Left ventricle myocardium inferior (tissue), 1 donor: ENCODE results near the gene STK32C. TPM values are rescaled to one million over a fixed set of nuclear protein-coding genes. Genes with fewer than 3 reads are reported as not detected.
A peak's percentile ranks its signal among the peaks of the same experiment; 100 is the strongest.
"Not testable (repeated sequence)": the region's sequence is repeated elsewhere in the genome, so short reads cannot be mapped to it uniquely, and the experiment has no call there.

ENCODE experiments used
- DNase-seq: peaks from one replicate; pipeline ENCODE4 v3.0.0-alpha.2; 2020
- H3K27ac ChIP-seq: fragments of 200-600 bp; replicated peaks from 2 replicates; pipeline ENCODE4 v1.8.0; 2021
- H3K27me3 ChIP-seq: fragments of 200-600 bp; 2 replicates; pipeline ENCODE4 v1.8.0; 2021; ENCODE audit warnings: low read depth
- H3K36me3 ChIP-seq: fragments of 200-600 bp; 2 replicates; pipeline ENCODE4 v1.8.0; 2021
- H3K4me1 ChIP-seq: fragments of 200-600 bp; 2 replicates; pipeline ENCODE4 v1.8.0; 2021
- H3K4me3 ChIP-seq: fragments of 200-600 bp; 2 replicates; pipeline ENCODE4 v1.8.0; 2021; ENCODE audit warnings: mild to moderate bottlenecking, moderate library complexity
- H3K9me3 ChIP-seq: fragments of 200-600 bp; replicated peaks from 2 replicates; pipeline ENCODE4 v1.8.0; 2021
- intact Hi-C: fragments of 100-400 bp; cut with micrococcal nuclease; formaldehyde crosslinking; loops from one replicate; pipeline ENCODE4 v1.11.0; 2022
- total RNA-seq: library from RNA; stranded (reverse); fragmentation: NEBNext Ultra II Directional; extraction: Animal tissue kit (Norgen Biotek cat#: 25700); gene quantifications from one replicate; pipeline ENCODE4 v1.2.1, GENCODE V29; 2021
- TF ChIP-seq, protein P1 (sequence below): fragments of 200-600 bp; IDR thresholded peaks from 2 replicates; pipeline ENCODE4 v1.8.0; 2021; ENCODE audit warnings: antibody characterized with exemption, mild to moderate bottlenecking, borderline replicate concordance
- donor health status: DM: no; HTN: yes; CAD: no; lungs with severe emphysema.

STK32C gene
- total RNA-seq, 1 donor from 2014 or later, result 4.4 TPM

DNA sequence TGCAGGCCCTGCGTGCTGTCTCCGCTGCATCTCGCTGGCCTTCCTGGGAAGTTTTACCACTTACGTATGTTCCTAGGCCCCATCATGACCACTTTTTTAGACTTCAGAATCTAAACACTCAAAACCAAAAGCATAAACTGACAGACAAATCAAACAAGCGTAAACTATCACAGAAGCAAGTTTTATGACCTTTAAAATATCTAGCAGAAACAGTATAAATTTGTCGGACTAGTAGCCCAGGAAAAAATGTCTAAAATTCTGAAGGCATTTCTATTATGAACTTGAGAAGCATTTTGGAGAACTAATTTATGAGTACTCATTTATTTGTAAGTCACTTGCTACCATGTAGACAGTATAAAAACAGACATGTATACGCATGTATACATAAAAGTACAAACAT is 34.8 kb upstream of the STK32C start:
- DNase-seq, result no peak
- H3K4me3 ChIP-seq, result no peak overlapping the region
- no peaks in the 10 kb centered on the region for H3K9me3 ChIP-seq
- H3K36me3 ChIP-seq, result peaks cover 15% of the 10 kb centered on the region
- intact Hi-C loops, result no loop called here
- peaks cover under 1% of the 10 kb centered on the region for H3K4me1 ChIP-seq
- H3K27ac ChIP-seq, result no peak overlapping the region
- no peaks in the 10 kb centered on the region for H3K27me3 ChIP-seq
- TF ChIP-seq, protein P1, sequence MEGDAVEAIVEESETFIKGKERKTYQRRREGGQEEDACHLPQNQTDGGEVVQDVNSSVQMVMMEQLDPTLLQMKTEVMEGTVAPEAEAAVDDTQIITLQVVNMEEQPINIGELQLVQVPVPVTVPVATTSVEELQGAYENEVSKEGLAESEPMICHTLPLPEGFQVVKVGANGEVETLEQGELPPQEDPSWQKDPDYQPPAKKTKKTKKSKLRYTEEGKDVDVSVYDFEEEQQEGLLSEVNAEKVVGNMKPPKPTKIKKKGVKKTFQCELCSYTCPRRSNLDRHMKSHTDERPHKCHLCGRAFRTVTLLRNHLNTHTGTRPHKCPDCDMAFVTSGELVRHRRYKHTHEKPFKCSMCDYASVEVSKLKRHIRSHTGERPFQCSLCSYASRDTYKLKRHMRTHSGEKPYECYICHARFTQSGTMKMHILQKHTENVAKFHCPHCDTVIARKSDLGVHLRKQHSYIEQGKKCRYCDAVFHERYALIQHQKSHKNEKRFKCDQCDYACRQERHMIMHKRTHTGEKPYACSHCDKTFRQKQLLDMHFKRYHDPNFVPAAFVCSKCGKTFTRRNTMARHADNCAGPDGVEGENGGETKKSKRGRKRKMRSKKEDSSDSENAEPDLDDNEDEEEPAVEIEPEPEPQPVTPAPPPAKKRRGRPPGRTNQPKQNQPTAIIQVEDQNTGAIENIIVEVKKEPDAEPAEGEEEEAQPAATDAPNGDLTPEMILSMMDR, result no peak

DNA sequence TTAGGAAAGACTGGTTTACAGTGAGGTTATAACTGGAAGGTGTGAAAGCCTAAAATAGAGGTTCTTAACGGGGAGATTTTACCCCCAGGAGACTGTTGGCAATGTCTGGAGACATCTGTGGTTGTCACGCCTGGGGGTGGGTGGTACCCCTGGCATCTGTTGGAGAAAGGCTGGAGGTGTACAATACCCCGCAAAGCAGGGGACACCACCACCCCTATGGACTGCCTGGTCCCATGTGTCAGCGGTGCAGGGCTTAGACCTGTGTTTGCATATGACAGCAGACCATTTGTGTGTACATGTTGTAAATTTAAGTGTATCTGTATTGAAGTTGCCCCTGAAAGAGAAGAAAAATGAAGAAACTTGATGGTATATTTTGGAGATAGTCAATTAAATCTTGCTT is 34.0 kb upstream of the STK32C start:
- no peak overlapping the region for H3K27ac ChIP-seq
- intact Hi-C loops, result no loop called here
- peaks cover 15% of the 10 kb centered on the region for H3K36me3 ChIP-seq
- no peak for DNase-seq
- H3K4me3 ChIP-seq, result no peak overlapping the region
- no peaks in the 10 kb centered on the region for H3K9me3 ChIP-seq
- H3K4me1 ChIP-seq, result peaks cover 8% of the 10 kb centered on the region
- H3K27me3 ChIP-seq, result no peaks in the 10 kb centered on the region
- TF ChIP-seq, protein P1, result no peak

DNA sequence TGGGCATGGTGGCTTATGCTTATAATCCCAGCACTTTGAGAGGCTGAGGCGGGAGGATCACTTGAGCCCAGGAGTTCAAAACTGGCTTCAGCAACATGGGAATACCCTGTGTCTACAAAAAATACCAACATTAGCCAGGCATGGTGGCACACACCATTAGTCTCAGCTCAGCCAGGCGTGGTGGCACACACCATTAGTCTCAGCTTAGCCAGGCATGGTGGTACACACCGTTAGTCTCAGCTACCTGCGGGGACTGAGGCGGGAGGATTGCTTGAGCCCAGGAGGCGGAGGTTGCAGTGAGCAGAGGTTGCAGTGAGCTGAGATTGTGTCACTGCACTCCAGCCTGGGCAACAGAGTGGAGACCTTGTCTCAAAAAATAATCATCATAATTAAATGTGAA is 33.3 kb upstream of the STK32C start:
- peaks cover 15% of the 10 kb centered on the region for H3K36me3 ChIP-seq
- DNase-seq, result no peak
- peaks cover 16% of the 10 kb centered on the region for H3K4me1 ChIP-seq
- H3K27ac ChIP-seq, result no peak overlapping the region
- intact Hi-C loops, result no loop called here
- H3K4me3 ChIP-seq, result no peak overlapping the region
- no peaks in the 10 kb centered on the region for H3K9me3 ChIP-seq
- TF ChIP-seq, protein P1, result no peak
- H3K27me3 ChIP-seq, result no peaks in the 10 kb centered on the region

DNA sequence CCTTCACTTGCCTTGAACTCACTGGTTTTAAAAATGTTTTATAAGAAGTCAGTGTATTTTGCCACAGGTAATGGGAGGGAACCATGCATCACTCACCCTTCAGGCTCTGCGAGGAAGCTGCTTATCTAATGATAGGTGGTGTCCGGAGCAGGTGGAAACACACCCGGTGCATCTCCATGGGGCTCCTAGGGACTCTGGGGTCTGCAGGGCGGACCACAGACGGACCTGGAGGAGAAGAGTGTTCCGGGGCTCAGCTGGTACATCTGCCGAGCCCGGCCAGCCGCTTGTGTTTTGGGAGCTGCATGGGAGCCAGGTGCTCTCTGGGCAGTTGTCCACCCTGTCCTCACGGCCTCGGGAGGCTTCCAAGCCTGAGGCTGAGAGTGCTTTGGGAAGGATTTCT is 31.5 kb upstream of the STK32C start:
- H3K36me3 ChIP-seq, result peaks cover 9% of the 10 kb centered on the region
- H3K9me3 ChIP-seq, result no peaks in the 10 kb centered on the region
- no peak overlapping the region for H3K4me3 ChIP-seq
- no peaks in the 10 kb centered on the region for H3K27me3 ChIP-seq
- DNase-seq, result no peak
- intact Hi-C loops, result no loop called here
- TF ChIP-seq, protein P1, result no peak
- H3K27ac ChIP-seq, result no peak overlapping the region
- H3K4me1 ChIP-seq, result peaks cover 17% of the 10 kb centered on the region

DNA sequence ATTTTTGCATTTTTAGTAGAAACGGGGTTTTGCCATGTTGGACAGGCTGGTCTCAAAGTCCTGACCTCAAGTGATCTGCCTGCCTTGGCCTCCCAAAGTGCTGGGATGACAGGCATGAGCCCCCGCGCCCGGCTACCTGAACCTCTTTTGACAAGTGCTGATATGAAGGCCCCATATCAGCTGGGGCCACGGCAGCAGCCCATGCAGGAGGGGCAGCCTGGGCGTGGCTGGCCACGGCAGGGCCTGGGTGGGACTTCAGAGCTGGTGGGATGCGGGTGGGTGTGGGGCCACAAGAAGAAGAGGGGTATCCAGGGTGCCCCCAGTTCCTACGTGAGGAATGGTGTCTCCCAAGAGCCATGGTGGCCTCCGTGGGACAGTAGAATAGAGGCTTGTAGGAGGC is 31.1 kb upstream of the STK32C start:
- Histone ChIP-seq H3K4me3 (no peak overlapping the region), H3K4me1 (peaks cover 17% of the 10 kb centered on the region), H3K9me3 (no peaks in the 10 kb centered on the region), H3K27me3 (no peaks in the 10 kb centered on the region), H3K36me3 (peaks cover 8% of the 10 kb centered on the region), H3K27ac (no peak overlapping the region)
- TF ChIP-seq, protein P1, result no peak
- no peak for DNase-seq
- intact Hi-C loops, result no loop called here

DNA sequence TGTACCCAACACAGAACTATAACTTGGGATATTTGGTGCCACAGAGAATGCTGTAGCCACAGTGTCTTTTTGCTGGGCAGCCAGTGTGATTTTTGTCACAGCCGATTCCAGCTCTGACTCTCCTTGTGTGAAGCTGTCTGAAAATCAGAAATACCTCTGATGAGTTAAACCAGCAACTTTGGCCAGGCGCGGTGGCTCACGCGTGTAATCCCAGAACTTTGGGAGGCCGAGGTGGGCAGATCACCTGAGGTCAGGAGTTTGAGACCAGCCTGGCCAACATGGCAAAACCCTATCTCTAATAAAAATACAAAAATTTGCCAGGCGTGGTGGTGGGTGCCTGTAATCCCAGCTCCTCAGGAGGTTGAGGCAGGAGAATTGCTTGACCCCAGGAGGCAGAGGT is 30.1 kb upstream of the STK32C start:
- DNase-seq, intact Hi-C loops, H3K36me3 ChIP-seq, H3K27me3 ChIP-seq, H3K27ac ChIP-seq, H3K9me3 ChIP-seq: not testable (repeated sequence)
- Histone ChIP-seq H3K4me3 (peak overlapping the region; percentile 62), H3K4me1 (peaks cover 19% of the 10 kb centered on the region)
